H9 (cell line): ENCODE data around the gene RNF145. TPM values are rescaled to one million over a fixed set of nuclear protein-coding genes. Genes with fewer than 3 reads are reported as not detected.

Experiments
- DNase-seq: peaks from one replicate; pipeline ENCODE4 v3.0.0-alpha.2; 2017
- H2AFZ ChIP-seq: one replicate; pipeline ENCODE4 v1.6.1; 2013; ENCODE audit warnings: mild to moderate bottlenecking, low read length, control low read depth, moderate library complexity
- H2AK5ac ChIP-seq: 2 replicates; pipeline ENCODE4 v1.6.1; 2013; ENCODE audit warnings: low read length, control low read depth, mixed read lengths; ENCODE audit not compliant: insufficient read length
- H2BK120ac ChIP-seq: one replicate; pipeline ENCODE4 v1.6.1; 2013; ENCODE audit warnings: low read depth, mild to moderate bottlenecking, low read length, control low read depth, inconsistent platforms; ENCODE audit not compliant: poor library complexity, severe bottlenecking
- H2BK12ac ChIP-seq: 2 replicates; pipeline ENCODE4 v1.6.1; 2013; ENCODE audit warnings: low read length, control low read depth, mixed read lengths, low read depth; ENCODE audit not compliant: insufficient read length
- H2BK15ac ChIP-seq: 2 replicates; pipeline ENCODE4 v1.6.1; 2013; ENCODE audit warnings: low read depth, low read length, control low read depth
- H2BK20ac ChIP-seq: one replicate; pipeline ENCODE4 v1.6.1; 2013; ENCODE audit warnings: low read depth, mild to moderate bottlenecking, low read length, control low read depth, inconsistent platforms; ENCODE audit not compliant: poor library complexity, severe bottlenecking
- H2BK5ac ChIP-seq: 2 replicates; pipeline ENCODE4 v1.6.1; 2013; ENCODE audit warnings: low read length, control low read depth, mixed read lengths; ENCODE audit not compliant: insufficient read length
- H3K14ac ChIP-seq: 2 replicates; pipeline ENCODE4 v1.6.1; 2013; ENCODE audit warnings: low read length, control low read depth; ENCODE audit not compliant: insufficient read depth
- H3K18ac ChIP-seq: 2 replicates; pipeline ENCODE4 v1.6.1; 2013; ENCODE audit warnings: low read depth, mild to moderate bottlenecking, mixed read lengths, low read length, control low read depth; ENCODE audit not compliant: insufficient read length
- H3K23ac ChIP-seq: 2 replicates; pipeline ENCODE4 v1.6.1; 2013; ENCODE audit warnings: low read length, control low read depth, mixed read lengths, low read depth; ENCODE audit not compliant: insufficient read length
- H3K23me2 ChIP-seq: 2 replicates; pipeline ENCODE4 v1.6.1; 2013; ENCODE audit warnings: low read depth, mild to moderate bottlenecking, mixed read lengths, low read length, control low read depth; ENCODE audit not compliant: insufficient read length, poor library complexity, severe bottlenecking
- H3K27ac ChIP-seq: 2 replicates; pipeline ENCODE4 v1.5.1; 2013; ENCODE audit warnings: low read length, control low read depth, mixed read lengths, low read depth; ENCODE audit not compliant: insufficient read length
- H3K27me3 ChIP-seq: 2 replicates; pipeline ENCODE4 v1.6.1; 2013; ENCODE audit warnings: low read length, control low read depth, inconsistent platforms; ENCODE audit not compliant: insufficient read depth
- H3K4ac ChIP-seq: 2 replicates; pipeline ENCODE4 v1.6.1; 2013; ENCODE audit warnings: low read depth, mild to moderate bottlenecking, control low read depth, inconsistent platforms, low read length, moderate library complexity
- H3K4me1 ChIP-seq: 2 replicates; pipeline ENCODE4 v1.6.1; 2013; ENCODE audit warnings: low read length, control low read depth, inconsistent platforms; ENCODE audit not compliant: insufficient read depth
- H3K4me2 ChIP-seq: 2 replicates; pipeline ENCODE4 v1.6.1; 2013; ENCODE audit warnings: low read length, control low read depth, mixed read lengths; ENCODE audit not compliant: insufficient read length, insufficient read depth
- H3K56ac ChIP-seq: 2 replicates; pipeline ENCODE4 v1.6.1; 2013; ENCODE audit warnings: low read depth, mild to moderate bottlenecking, mixed read lengths, low read length, control low read depth; ENCODE audit not compliant: insufficient read length
- H3K79me1 ChIP-seq: 2 replicates; pipeline ENCODE4 v1.6.1; 2013; ENCODE audit warnings: low read depth, mild to moderate bottlenecking, moderate library complexity, low read length, control low read depth, inconsistent platforms; ENCODE audit not compliant: insufficient read depth, poor library complexity, severe bottlenecking
- H3K79me2 ChIP-seq: 2 replicates; pipeline ENCODE4 v1.6.1; 2013; ENCODE audit warnings: low read length, control low read depth, inconsistent platforms; ENCODE audit not compliant: insufficient read depth
- H3K9ac ChIP-seq: 2 replicates; pipeline ENCODE4 v1.6.1; 2013; ENCODE audit warnings: low read length, control low read depth, mixed read lengths; ENCODE audit not compliant: insufficient read length; ENCODE audit errors: extremely low read depth
- H3K9me3 ChIP-seq: one replicate; pipeline ENCODE4 v1.6.1; 2013; ENCODE audit warnings: low read depth, low read length, inconsistent platforms; ENCODE audit not compliant: control insufficient read depth
- H3T11ph ChIP-seq: one replicate; pipeline ENCODE4 v1.6.1; 2013; ENCODE audit warnings: mild to moderate bottlenecking, low read length, control low read depth, inconsistent platforms
- H4K20me1 ChIP-seq: one replicate; pipeline ENCODE4 v1.6.1; 2013; ENCODE audit not compliant: control insufficient read depth, insufficient read length, insufficient read depth
- H4K5ac ChIP-seq: 2 replicates; pipeline ENCODE4 v1.6.1; 2013; ENCODE audit warnings: low read depth, mild to moderate bottlenecking, mixed read lengths, low read length, control low read depth; ENCODE audit not compliant: insufficient read length
- H4K8ac ChIP-seq: replicated peaks from 2 replicates; pipeline ENCODE4 v1.6.1; 2013; ENCODE audit warnings: low read length, control low read depth, mixed read lengths, low read depth; ENCODE audit not compliant: insufficient read length
- H4K91ac ChIP-seq: 2 replicates; pipeline ENCODE4 v1.6.1; 2013; ENCODE audit warnings: low read depth, mild to moderate bottlenecking, moderate library complexity, mixed read lengths, low read length, control low read depth; ENCODE audit not compliant: insufficient read length
- H3K27ac Mint-ChIP-seq, 3 experiments: 2 replicates in 2 of 3; 3 replicates in 1 of 3; pipeline ENCODE4 v1.8.0; 2020 to 2021; ENCODE audit warnings: mixed read lengths in 3 of 3, mild to moderate bottlenecking in 1 of 3, moderate library complexity in 1 of 3
- H3K27me3 Mint-ChIP-seq: 2 replicates; pipeline ENCODE4 v1.8.0; 2021; ENCODE audit warnings: low read depth, mild to moderate bottlenecking, moderate library complexity, mixed read lengths
- H3K36me3 Mint-ChIP-seq, 3 experiments: 2 replicates in 2 of 3; 3 replicates in 1 of 3; pipeline ENCODE4 v1.8.0; 2020 to 2021; ENCODE audit warnings: low read depth in 3 of 3, mixed read lengths in 3 of 3; ENCODE audit not compliant: insufficient read depth in 1 of 3
- H3K4me1 Mint-ChIP-seq, 2 experiments: 2 replicates each; pipeline ENCODE4 v1.8.0; 2020; ENCODE audit warnings: mixed read lengths in 2 of 2
- H3K4me3 Mint-ChIP-seq, 2 experiments: 2 replicates in 1 of 2; 3 replicates in 1 of 2; pipeline ENCODE4 v1.8.0; 2020 to 2021; ENCODE audit warnings: mild to moderate bottlenecking in 2 of 2, mixed read lengths in 2 of 2, moderate library complexity in 1 of 2
- H3K9me3 Mint-ChIP-seq, 2 experiments: 2 replicates in 1 of 2; 3 replicates in 1 of 2; pipeline ENCODE4 v1.8.0; 2020; ENCODE audit warnings: mild to moderate bottlenecking in 2 of 2, mixed read lengths in 2 of 2, moderate library complexity in 1 of 2
- WGBS: extraction: QIAGEN DNeasy Blood & Tissue Kit; methylation state at CpG from one replicate; pipeline ENCODE4 v1.1.7; 2013; ENCODE audit warnings: missing lambda C conversion rate, low lambda C conversion rate, mixed read lengths; ENCODE audit not compliant: insufficient read length; ENCODE audit errors: extremely low coverage; 5-methylcytosine and 5-hydroxymethylcytosine counted together
- total RNA-seq: library from RNA; stranded (reverse); gene quantifications from 2 replicates; pipeline ENCODE4 v1.2.1, GENCODE V29; 2021
- TF ChIP-seq, protein P1 (sequence below): fragments of 200-600 bp; sonication (generic); conservative IDR thresholded peaks from 3 replicates; pipeline ENCODE4 v1.8.0; 2021; ENCODE audit warnings: antibody characterized with exemption, mild to moderate bottlenecking

RNF145 gene
- total RNA-seq, 1 experiment from 2014 or later, result 59.1 TPM

DNA sequence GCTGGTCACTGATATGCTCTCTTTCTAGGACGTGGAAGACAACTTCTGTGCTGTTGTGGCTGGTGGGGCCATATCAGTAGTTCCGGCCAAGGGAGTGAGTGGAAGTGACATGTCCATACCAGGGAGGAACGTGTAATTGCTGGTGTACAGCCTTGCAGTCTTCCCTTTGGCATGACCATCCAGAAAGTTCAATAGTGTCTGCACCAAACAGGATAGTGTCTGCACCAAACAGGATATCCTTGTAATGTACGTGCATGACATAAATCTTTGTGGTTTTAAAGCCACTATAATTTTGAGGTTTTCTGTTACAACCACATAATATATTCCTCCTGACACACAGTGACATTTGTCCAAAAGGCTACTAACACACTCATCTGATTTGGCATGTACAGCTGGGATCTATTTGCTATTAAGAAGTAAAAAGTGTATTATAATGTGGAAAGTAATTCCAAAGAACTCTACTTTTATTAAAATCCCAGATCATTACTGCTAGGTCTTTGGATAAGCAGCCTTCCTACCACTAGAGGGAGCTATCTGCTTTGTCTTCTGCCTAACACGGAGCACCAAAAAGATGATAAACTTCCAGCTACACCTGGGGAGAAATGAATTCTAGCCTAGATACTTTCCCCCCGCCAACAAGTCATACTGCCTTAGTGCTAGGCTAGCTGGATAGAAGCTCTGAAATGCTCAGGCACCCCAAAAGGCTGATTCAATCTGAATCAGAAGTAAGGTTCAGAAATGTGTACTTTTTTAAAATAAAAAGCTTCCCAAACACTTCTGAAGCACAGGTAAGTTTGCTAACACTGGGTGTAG, 52.7 kb downstream of the RNF145 start:
- Histone ChIP-seq H2BK120ac (no peak overlapping the region), H3K56ac (no peak overlapping the region), H3T11ph (no peak overlapping the region), H3K9ac (no peak overlapping the region), H3K9me3 (no peaks in the 10 kb centered on the region), H3K14ac (no peak overlapping the region), H3K27me3 (no peaks in the 10 kb centered on the region), H2BK20ac (no peak overlapping the region), H3K23me2 (no peaks in the 10 kb centered on the region), H2BK12ac (no peak overlapping the region), H3K18ac (no peak overlapping the region), H3K79me1 (no peaks in the 10 kb centered on the region), H4K8ac (no peak overlapping the region), H3K27ac (no peak overlapping the region), H3K79me2 (no peaks in the 10 kb centered on the region), H4K20me1 (no peaks in the 10 kb centered on the region), H4K91ac (no peak overlapping the region), H3K4me2 (no peak overlapping the region), H3K4me1 (no peaks in the 10 kb centered on the region), H3K4ac (no peak overlapping the region), H2BK15ac (no peak overlapping the region), H2AK5ac (no peak overlapping the region), H4K5ac (no peak overlapping the region), H2AFZ (no peak overlapping the region), H3K23ac (no peak overlapping the region), H2BK5ac (no peak overlapping the region)
- TF ChIP-seq, protein P1, sequence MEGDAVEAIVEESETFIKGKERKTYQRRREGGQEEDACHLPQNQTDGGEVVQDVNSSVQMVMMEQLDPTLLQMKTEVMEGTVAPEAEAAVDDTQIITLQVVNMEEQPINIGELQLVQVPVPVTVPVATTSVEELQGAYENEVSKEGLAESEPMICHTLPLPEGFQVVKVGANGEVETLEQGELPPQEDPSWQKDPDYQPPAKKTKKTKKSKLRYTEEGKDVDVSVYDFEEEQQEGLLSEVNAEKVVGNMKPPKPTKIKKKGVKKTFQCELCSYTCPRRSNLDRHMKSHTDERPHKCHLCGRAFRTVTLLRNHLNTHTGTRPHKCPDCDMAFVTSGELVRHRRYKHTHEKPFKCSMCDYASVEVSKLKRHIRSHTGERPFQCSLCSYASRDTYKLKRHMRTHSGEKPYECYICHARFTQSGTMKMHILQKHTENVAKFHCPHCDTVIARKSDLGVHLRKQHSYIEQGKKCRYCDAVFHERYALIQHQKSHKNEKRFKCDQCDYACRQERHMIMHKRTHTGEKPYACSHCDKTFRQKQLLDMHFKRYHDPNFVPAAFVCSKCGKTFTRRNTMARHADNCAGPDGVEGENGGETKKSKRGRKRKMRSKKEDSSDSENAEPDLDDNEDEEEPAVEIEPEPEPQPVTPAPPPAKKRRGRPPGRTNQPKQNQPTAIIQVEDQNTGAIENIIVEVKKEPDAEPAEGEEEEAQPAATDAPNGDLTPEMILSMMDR, result peak; percentile 89
- DNase-seq, result no peak
- H3K4me1 Mint-ChIP-seq, result peaks cover 13 to 14% of the 10 kb centered on the region in 2 experiments
- H3K9me3 Mint-ChIP-seq, result no peaks in the 10 kb centered on the region
- H3K27me3 Mint-ChIP-seq, result no peaks in the 10 kb centered on the region
- no peak overlapping the region for H3K27ac Mint-ChIP-seq
- no peak overlapping the region for H3K4me3 Mint-ChIP-seq
- peaks cover 6 to 34% (median 16%) of the 10 kb centered on the region in 3 experiments; a peak in 6 of 7 replicates for H3K36me3 Mint-ChIP-seq
- no CpG with 5 or more reads among the region's 6 CpGs for WGBS
